HG02642 (cell line): Measurements from ENCODE around the gene DSC1.
"Not testable (repeated sequence)": the region's sequence is repeated elsewhere in the genome, so short reads cannot be mapped to it uniquely, and the experiment has no call there.

ENCODE experiments used
- ATAC-seq: cut with Tn5 transposase; IDR thresholded peaks from one replicate; pipeline ENCODE4 v1.9.1; 2021; ENCODE audit warnings: mild to moderate bottlenecking; ENCODE audit not compliant: unreplicated experiment, poor library complexity

The DSC1 gene

GRCh38 chr18:31176531-31176930, 13.9 kb upstream of the DSC1 start:
- no peak for ATAC-seq

DNA sequence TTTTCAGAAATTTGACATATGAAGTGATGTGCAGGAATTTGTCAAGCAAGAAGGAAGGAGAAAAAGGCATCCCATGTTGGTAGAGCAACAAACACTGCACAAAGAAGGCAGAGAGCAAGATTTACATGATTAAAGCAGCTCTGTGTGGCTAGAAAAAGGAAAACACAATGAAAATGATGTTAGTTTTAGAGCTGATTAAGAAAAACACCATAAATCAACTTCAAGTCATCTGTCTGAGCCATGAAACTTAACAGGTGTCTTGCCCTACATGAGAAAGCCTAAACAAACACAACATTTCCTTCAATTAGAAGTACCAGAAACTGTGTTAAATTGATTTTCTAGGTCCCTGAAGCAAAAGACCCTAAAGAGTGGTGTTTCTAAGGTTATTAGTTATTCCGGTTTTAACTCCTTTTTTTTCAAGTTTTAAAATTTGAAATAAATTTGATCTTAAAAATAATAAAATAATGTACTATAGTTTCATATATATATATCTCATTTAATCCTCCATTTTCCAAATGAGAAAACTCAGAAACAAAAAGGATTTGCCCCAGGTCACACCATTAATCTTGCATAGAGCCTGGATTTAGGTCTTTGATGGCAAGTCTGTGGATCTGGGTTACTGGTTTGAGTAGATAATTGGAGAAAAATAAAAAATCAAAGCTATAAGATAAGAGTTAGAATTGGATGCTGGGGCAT, 8.6 kb upstream of the DSC1 start:
- ATAC-seq = no peak

- ATAC-seq = no peak
These were observed 7.7 kb upstream of the DSC1 start for GRCh38 chr18:31170335-31170734.

DNA sequence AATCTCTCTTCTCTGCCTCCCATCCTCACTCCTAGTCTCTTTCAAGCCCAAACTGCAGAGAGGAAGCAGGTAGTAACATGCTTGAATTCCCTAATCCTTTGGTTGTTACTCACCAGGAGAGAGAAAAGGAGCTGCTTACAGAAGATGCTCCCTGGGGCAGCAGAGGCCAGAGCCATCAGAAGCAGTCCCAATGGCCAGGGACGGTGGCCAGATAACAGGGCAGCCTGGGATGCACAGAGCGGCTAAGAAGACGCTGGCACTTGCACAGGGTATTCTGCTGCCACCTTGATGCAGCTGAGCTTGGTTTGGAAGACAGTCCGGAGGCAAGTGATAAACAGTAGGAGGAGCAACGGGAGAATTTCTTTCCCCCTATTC, 250 bp downstream of the DSC1 start:
- no peak for ATAC-seq

DNA sequence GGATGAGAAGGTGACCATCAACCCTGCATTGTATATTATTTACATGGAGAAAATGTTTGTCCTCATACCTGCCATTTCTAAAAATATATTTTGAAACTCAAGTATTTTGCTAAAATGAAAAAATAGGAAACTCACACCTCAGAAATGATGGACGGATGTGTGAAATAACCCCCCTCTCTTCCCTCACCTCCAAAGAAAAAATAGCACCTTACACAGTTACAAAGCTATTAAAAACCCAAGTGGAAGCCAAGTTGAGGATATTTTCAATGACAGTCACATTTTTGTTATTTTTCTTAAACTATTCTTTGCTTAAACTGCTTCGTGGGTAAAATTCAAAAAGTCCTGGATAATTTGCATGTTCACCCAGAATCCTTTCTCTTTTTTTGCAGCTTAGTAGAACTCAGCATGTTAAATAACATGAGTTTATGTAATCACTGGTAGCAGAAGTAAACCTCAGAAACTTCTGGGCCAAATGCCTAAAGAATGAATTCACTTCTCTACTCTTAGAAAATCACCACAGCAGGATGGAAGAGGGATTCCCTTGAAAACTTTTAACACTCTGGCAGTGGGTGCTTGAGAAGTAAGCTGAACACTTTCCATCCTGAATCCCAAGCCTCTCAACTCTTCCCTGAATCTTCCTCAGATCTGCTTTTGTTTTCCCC, 768 bp downstream of the DSC1 start:
- no peak for ATAC-seq

DNA sequence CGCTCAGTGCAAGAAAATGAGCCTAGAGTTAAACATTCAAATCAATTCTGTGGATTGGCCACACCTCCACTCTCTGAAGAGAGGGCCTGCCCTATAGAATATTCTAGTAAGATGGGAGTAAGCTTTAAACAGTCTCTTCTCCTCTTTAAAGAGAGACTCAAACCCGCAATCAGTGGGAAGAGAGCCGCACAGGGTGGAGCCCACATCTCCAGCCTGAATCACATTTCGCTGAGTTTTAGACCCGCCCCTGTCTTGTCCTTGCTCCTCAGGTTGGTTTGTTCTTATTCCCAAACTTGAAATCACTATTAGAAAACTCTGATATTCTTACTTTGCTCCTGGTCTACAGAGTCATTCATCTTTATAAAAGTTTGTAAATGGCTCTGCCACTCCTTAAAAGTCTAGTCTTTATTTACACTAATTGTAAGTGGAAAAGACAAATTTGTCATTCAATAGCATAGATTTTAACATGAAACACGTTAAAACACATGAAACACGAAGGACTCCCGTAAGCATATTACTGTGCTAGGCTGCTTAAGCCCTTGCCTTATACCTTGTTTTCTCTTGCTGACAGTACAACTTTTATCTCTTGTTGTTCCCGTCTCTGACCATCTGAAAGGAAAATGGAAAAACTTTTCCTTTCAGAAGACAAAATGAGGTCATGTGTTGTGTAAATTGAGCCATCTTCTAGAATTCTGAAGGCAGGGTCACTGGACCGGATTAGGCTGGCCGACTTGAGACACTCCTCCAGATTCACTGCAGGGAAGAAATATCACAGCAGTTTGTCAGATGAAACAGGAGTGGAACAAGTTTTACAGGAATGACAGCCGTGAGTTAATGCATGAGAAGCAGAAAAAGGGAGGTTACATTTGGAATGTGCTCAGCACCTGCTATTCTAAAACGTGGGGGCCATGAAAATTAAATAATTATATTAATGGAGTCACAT, 5.6 kb downstream of the DSC1 start:
- no peak for ATAC-seq

- ATAC-seq = no peak
These were observed 7.2 kb downstream of the DSC1 start for GRCh38 chr18:31155498-31155897.

DNA sequence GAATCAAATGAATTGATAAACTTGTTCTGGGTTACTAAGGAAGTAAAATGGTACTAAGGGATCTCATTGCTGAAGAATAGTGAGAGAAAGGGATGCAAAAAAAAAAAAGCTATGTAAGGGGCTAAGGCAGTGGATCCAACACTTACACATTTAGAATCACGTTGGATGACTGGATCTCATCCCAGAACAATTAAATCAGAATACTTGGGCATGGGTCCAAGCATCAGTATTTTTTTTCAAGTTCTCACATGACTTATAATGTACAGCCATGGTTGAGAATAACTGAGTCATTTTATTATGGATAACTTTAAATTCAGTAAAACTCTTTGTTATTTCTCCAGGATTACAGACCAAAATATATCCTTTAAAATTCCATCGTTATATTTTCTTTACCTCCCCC, 8.5 kb downstream of the DSC1 start:
- ATAC-seq = no peak

DNA sequence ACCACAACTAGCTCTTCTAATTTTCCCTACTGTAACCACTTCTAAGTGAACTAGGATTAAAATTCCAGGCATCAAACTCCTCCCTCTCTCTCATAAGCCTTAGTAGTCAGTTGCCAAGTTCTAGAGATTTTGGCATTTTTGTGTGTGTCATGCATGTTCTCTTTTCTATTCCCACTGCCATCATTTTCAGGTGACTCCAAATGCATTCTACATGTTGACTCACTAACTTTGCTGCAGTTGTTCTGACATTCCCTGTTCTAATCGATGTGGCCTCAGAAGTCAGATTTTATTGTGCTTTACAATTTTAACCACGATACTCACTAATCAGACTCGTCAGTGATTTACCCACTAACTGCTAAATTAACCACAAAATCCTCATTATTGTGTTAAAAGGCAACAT, 13.3 kb downstream of the DSC1 start:
- no peak for ATAC-seq

DNA sequence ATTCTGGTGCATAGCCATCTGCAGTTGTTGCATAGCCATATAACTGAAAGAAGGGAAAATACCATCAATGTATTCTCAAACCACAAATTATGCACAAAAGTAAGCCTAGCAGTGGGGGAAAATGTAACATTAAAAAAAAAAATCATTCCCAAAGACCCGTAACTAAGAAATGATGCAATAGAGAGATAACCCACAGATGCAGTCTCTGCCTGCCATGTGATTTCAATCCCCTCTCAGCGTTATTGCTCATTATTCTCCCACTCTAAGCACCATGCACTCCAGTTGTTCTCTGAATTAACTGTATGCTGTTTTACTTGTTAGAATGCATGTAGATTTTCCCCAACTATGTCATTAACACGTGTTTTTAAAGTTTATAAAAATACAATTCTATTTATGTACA, 14.1 kb downstream of the DSC1 start:
- ATAC-seq = no peak

- ATAC-seq = no peak
These were observed 15.8 kb downstream of the DSC1 start for GRCh38 chr18:31146809-31147208.

- no peak for ATAC-seq
These were observed 19.6 kb downstream of the DSC1 start for GRCh38 chr18:31143025-31143424.

- no peak for ATAC-seq
These were observed 23.9 kb downstream of the DSC1 start for GRCh38 chr18:31138709-31139108.

DNA sequence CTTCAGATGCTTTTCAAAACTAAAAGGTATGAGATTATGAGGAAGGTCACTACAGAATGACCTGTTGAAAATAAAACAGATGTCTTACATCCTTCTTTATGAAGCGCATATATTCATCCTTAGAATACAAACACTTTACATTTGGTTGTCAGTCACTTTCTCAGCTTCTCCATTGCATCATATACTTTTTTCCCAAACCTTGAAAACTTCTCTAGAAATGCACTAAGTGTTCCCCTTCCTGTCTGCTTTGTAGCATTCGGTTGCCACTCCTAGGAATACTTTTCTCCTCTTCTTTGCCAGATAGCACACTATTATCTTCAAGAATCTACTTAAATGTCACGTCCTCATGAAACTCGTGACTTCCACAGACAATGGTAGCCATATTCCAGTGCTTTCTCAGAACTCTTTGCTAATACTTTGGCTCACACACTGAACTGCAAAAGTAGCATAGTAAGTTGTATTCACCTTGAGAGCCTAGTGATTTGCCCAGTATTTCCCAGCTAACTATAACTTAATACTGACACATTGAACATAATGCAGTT, 27.6 kb downstream of the DSC1 start:
- no peak for ATAC-seq

DNA sequence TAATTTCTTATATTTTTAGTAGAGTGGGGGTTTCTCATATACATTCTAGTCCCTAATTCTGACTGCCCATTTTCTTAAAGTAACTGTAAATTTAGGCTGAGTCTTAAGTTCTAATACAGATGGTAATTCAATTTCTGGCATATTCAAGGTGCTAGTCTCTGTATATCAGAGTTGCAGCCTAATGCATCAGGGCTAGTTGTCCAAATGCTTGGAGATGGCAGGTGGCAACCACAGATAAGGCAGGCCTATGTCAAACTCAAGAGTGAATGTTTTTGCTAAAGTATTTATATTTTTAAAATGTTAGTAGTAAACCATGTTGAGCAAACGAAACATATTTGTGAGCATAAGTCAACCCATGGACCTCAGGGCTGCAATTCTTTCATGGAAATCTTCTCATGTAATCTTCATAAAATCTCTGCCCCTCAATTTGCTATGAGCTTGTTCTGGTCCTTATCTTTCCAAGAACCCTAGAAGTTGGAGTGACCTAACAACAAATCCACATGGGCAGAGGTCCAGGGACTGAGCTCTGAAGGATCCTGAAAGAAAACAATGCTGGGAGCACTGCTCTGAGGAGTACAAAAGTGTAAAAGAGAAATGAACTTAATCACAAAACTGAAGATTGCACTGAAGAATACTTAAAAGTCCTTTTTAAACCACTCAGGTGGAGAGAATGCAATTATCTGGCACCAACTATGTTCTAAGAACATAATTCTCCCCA, 33.1 kb downstream of the DSC1 start:
- no peak for ATAC-seq

DNA sequence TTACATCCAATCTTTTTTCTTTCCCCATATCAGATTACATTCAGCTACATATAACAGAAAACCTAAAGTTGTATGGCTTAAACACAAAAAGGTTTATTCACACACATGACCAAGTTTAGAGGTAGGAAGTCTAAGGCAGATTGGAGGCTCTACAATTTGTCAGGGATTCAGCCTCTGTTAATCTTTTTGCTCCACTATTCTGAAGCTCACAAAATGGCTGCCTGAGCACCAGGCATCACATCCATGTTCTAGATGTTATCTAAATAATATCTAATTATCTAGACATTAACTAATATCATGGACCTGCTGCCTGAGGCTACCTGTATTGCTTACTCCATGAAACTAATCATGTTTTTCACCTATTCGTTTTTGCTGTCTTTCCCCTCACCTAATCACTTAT, 36.8 kb downstream of the DSC1 start:
- ATAC-seq = no peak

GRCh38 chr18:31123125-31123524, 39.5 kb downstream of the DSC1 start:
- ATAC-seq = not testable (repeated sequence)

DNA sequence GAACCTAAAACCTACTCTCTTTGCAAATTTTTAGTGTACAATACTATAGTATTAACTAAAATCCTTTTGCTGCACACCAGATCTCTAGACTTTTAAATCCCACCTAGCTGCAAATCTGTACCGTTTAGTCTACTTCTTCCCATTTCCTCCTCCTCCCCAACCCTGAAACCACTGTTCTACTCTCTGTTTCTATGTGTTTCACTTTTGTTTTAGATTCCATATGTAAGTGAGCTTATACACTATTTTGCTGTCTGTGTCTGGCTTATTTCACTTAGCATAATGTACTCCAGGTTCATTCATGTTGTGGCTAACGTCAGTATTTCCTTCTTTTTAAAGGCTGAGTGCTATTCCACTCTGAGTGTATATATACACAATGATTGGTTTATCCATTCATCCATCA, 42.1 kb downstream of the DSC1 start:
- ATAC-seq = no peak

GRCh38 chr18:31116853-31117595, 45.6 kb downstream of the DSC1 start:
- no peak for ATAC-seq

GRCh38 chr18:31112804-31113203, 49.9 kb downstream of the DSC1 start:
- no peak for ATAC-seq
